NT2/D1 (cell line): ENCODE data around the gene NRARP.

Experiments used
- SUZ12 ChIP-seq: IDR thresholded peaks from 2 replicates; pipeline ENCODE4 v1.6.1; 2011; ENCODE audit not compliant: insufficient read length, insufficient read depth; ENCODE audit errors: extremely low read depth
- YY1 ChIP-seq: IDR thresholded peaks from 2 replicates; pipeline ENCODE4 v1.6.1; 2011; ENCODE audit not compliant: insufficient read length, insufficient read depth
- ZNF274 ChIP-seq: IDR thresholded peaks from 2 replicates; pipeline ENCODE4 v1.6.1; 2011; ENCODE audit warnings: mild to moderate bottlenecking, low read depth, low read length

GRCh38 chr9:137348769-137349470 is 46.8 kb upstream of the NRARP start:
- TF ChIP-seq ZNF274 = no peak
- no peak for TF ChIP-seq YY1
- TF ChIP-seq SUZ12 = no peak
